ENCODE measurements around the gene THBS3.
"Not testable (repeated sequence)": the region's sequence is repeated elsewhere in the genome, so short reads cannot be mapped to it uniquely, and the experiment has no call there.

Gene THBS3

DNA sequence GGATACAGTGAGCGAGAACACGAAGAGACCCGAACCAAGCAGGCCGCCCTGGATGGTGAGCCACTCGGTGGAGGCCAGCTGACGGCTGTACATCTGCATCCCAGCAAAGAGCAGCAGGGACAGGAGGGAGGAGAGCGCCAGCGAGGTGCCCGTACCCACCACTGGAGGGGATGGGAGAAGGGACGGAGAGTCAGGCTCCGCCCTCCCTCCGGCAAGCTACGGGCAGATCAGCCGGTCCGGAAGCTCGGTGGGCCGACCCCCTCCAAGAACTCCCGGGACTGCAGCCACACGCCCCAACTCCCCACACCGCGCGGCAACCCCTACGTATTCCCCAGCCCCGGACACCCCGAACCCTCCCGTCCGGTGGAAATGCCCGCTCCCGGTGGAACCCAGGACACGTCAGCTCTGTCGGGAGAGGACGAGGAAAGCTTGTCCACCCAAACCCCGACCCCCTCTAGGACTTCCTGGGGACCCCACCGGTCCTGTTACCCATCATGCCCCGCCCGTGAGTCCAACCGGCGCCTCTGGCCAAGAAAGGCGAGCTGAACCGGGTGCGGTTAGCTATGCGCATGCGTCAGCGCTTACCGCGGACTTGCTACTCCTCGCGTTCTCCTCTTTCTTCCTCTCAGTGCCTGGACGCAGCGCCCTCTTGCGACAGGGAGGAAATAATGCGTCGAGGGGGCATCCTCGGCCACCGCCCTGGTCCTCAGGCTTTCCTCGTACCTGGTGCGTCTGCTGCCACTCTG, 34.8 kb downstream of the THBS3 start, which contains the start of gene KRTCAP2:
TSS of gene KRTCAP2 (minus strand) at position 573 of the 746 bp plus-strand sequence. CDS start at position 493, 80 bp downstream.
- peak; percentile 97 for DNase-seq

- no peak for DNase-seq
Observed at GRCh38 chr1:155171836-155172731, 35.6 kb downstream of the THBS3 start.

DNA sequence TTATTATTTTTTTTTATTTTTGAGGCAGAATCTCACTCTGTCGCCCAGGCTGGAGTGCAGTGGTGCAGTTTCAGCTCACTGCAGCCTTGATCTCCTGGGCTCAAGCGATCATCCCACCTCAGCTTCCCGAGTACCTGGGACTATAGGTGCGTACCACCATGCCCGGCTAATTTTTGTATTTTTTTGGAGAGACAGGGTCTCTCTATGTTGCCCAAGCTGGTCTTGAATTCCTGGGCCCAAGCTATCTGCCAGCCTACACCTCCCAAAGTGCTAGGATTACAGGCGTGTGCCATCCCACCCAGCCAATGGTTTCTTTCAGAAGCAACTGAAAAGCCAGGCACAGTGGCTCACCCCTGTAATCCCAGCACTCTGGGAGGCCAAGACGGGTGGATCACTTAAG, 36.9 kb downstream of the THBS3 start:
- DNase-seq: no peak

DNA sequence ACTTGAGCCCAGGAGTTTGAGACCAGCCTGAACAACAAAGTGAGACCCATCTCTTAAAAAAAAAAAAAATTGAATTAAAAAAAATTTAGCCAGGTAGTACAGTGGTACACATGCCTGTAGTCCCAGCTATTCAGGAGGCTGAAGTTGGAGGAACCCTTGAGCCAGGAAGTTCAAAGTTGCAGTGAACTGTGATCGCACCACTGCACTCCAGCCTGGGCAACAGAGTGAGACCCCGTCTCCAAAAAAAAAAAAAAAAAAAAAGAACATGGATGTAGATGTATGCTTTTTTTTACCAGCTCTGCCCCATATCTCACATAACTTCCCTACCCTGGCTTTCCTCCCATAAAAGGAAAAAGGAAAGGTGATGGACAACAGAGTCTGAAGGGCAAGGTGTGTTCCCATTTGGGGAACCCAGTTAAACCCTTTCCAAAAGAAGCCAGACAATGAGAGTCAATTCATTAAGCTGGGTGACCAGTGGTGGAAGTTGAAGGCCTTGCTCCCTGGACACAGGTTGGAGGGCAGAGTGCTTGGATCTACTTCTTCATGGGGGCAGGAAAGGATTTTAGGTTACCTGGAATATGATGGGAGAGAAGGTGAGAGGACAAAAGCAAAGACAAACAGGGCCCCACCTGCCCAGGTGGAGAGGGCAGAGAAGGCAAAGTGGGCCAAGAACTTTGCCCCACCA, 37.5 kb downstream of the THBS3 start:
- DNase-seq: no peak

DNA sequence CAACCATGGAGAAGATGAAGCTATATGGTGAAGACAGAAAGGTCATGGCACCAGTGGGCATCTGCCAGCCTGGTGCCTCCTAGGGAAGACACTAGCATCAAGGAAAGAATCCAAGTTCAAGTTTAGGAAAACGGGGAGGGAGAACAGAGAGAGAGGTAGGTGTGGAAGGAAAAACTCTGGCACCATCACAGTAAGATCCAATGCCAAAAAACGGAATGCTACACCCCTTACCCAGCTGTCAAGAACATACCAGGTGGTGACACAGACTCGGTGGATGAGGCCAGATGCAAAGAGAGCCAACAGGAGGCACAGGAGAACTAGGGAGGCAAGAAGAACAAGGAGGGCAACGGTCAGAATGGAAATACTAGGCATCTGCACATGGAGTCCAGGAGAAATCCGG, 38.2 kb downstream of the THBS3 start:
- DNase-seq: no peak

GRCh38 chr1:155168456-155169210, 39.1 kb downstream of the THBS3 start:
- DNase-seq: no peak

DNA sequence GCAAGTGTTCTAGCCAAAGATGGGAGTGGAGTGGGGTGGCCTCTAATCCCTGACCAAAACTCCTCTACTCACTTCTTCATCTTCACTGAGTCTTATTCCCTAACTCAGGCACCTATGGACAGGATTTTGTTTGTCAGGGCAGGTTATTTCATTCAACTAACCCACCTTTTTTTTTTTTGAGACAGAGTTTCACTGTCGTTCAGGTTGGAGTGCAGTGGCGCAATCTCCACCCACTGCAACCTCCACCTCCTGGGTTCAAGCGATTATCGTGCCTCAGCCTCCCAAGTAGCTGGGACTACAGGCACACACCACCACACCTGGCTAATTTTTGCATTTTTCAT, 39.6 kb downstream of the THBS3 start:
- DNase-seq: not testable (repeated sequence)

DNA sequence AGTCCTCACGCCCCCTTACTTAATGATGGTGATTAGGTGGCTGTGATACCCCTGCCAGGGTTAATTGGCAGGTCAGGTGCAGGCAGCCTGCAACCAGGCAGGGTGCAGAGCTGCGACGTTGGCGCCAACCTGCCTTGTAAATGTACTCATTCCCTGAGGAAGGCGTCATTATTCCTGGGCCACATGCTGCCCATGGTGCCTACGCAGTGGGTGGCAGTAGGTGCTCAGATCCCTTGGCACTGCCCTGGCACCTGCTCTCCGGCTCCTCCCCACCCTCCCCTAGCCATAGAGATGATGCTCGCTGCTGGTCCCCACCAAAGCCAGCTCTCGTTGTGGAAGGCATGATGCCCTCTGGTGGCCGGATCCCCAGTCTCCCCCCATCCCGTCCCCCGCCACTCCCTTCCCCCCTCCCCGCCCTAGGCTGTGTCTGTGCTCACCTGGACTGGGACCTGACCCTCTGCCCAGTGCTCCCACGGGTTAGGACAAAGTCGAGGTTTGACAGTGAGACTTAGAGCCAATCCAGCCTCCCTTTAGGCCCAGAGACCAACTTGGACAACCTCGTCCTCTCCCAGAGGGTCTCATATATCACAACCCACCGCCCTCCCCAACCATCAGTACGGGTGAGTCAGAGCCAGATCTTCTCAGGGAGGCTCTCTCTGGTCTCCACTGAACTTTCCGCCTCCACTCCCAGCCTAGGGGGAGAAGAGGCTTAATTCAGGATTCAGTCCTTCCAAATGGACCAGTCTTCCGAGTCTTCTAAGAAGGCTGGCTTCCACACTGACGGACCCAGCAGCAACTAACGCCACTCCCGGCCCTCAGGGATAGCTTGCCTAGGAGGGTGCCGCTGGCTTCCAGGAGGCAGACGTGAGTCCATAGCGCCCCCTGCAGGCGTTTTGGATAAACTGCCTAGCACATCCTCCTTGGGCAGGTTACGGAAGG, 40.3 kb downstream of the THBS3 start:
- peak; percentile 92 for DNase-seq

- peak; percentile 62 for DNase-seq
Observed at GRCh38 chr1:155166471-155167165, 41.1 kb downstream of the THBS3 start.

- no peak for DNase-seq
Observed at GRCh38 chr1:155166051-155166470, 41.6 kb downstream of the THBS3 start.

DNA sequence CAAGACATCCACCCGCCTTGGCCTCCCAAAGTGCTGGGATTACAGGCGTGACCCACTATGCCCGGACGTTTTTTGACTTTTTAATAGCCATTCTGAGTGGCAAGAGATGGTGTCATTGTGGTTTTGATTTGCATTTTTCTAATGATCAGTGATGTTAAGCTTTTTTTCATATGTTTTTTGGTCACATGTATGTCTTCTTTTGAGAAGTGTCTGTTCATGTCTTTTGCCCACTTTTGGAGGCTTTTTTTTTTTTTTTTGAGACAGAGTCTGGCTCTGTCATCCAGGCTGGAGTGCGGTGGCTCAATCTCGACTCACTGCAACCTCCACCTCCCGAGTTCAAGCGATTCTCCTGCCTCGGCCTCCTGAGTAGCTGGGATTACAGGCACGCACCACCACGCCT, 43.1 kb downstream of the THBS3 start:
- DNase-seq: not testable (repeated sequence)

DNA sequence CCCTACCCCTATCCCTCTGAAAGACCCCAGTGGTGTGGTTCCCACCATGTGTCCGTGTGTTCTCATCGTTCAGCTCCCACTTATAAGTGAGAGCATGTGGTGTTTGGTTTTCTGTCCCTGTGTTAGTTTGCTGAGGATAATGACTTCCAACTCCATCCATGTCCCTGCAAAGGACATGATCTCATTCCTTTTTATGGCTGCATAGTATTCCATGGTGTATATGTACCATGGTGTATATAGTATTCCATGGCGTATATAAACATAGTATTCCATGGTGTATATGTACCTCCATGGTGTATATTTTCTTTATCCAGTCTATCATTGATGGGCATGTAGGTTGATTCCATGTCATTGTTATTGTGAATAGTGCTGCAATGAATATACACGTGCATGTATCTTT, 43.9 kb downstream of the THBS3 start:
- not testable (repeated sequence) for DNase-seq

DNA sequence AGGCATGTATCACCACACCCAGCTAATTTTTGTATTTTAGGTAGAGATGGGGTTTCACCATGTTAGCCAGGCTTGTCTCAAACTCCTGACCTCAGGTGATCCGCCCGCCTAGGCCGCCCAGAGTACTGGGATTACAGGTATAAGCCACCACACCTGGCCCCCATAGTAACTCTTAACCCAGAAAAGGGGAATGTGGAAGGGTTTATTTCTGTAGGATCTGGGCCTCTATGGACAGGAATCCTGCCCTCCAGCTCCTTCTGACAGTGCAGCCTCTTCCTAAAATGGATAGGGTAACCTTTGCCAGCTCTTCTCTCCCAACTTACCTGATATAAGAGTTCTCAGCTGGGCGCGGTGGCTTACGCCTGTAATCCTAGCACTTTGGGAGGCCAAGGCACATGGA, 45.1 kb downstream of the THBS3 start:
- DNase-seq: not testable (repeated sequence)

DNA sequence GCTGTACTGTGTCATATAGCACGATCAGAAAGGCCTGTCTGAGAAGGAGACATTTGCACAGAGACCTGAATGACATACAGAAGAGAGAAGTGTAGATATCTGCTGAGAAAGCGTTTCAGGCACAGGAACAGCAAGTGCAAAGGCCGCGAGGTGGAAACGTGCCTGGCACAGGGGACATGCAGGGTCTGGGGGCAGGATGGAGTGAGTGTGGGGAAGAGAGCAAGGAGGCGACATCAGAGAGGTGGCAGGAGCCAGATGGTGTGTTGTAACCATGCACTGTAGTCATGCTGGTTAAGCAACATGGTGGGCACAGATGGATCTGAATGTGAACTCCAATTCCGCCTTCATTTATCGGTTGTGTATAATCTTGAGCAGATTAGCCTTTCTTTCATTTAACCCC, 47.6 kb downstream of the THBS3 start:
- DNase-seq: no peak

DNA sequence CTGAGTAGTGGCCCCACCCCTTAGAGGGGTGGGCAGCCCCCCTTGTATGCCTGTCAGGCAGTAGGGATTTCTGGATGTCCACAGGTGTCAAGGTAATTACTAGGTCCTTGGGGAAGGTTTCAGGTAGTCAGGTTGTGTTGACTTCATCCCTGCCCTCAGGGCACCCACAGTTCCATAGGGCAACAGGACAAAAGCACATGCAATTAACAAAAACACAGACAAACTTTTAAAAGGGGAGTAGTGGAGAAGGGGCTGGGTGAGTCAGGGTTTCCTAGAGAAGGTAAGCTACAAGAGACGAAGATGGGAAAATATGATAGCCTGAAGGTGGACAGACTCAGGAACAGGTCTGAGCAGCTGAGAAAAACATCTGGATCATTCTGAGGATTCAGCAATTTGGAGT, 48.7 kb downstream of the THBS3 start:
- DNase-seq: no peak

DNA sequence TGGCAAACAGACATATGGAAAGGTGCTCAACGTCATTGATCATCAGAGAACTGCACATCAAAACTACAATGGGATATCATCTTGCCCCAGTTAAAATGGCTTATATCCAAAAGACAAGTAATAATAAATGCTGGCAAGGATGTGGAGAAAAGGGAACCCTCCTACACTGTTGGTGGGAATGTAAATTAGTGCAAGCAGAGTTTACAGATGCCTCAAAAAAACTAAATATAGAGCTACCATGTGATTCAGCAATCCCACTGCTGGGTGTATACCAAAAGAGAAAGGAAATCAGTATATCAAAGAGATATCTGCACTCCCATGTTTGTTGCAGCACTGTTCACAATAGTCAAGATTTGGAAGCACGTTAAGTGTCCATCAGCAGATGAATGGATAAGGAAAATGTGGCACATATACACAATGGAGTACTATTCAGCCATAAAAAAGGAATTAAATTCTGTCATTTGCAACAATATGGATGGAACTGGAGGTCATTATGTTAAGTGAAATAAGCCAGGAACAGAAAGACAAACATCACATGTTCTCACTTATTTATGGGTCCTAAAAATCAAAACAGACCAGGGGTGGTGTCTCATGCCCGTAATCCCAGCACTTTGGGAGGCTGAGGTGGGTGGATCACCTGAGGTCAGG, 51.6 kb downstream of the THBS3 start:
- not testable (repeated sequence) for DNase-seq

All from DMS153 (cell line).